Measurements from ENCODE around the gene TCF7L2.

GRCh38 chr10:113020838-113021237 lies 70.8 kb downstream of the TCF7L2 start:
- no peak for TF ChIP-seq CREB5 (CRISPR knock-in tag; IDR thresholded peaks at IDR 0.05; ENCODE audit: low read depth)
- no peak for TF ChIP-seq TSHZ2 (CRISPR knock-in tag; IDR thresholded peaks at IDR 0.05)
- no peak for TF ChIP-seq ZNF565 (CRISPR knock-in tag; conservative IDR thresholded peaks at IDR 0.05; ENCODE audit: low read depth)
- no peak for TF ChIP-seq RARB (CRISPR knock-in tag; IDR thresholded peaks at IDR 0.05)
- TF ChIP-seq PATZ1 (CRISPR knock-in tag; IDR thresholded peaks at IDR 0.05; ENCODE audit: borderline replicate concordance), result no peak
- TF ChIP-seq ARNTL (CRISPR knock-in tag; IDR thresholded peaks at IDR 0.05; ENCODE audit: borderline replicate concordance, low read depth), result no peak
- no peak for TF ChIP-seq CSRNP3 (CRISPR knock-in tag; IDR thresholded peaks at IDR 0.05)
- TF ChIP-seq CSDC2 (CRISPR knock-in tag; IDR thresholded peaks at IDR 0.05), result no peak

Measured in SK-N-SH treated with all-trans-retinoic acid at 6 μM for 48 hours (cell line).